Esophagus squamous epithelium (tissue), 5 donors: ENCODE measurements around the gene BOK. TPM values are rescaled to one million over a fixed set of nuclear protein-coding genes. Genes with fewer than 3 reads are reported as not detected.
A peak's percentile ranks its signal among the peaks of the same experiment; 100 is the strongest.

ENCODE experiments used
- DNase-seq: peaks from one replicate; lab custom pipeline; 2025; lab: John Stamatoyannopoulos, UW
- H3K27ac ChIP-seq, 4 donors: fragments of 200-600 bp; sonication (generic); one replicate each; pipeline ENCODE4 v1.5.1; 2016 to 2019; ENCODE audit warnings: mild to moderate bottlenecking in 1 of 4
- H3K27me3 ChIP-seq, 4 donors: fragments of 200-600 bp; sonication (generic); 1 replicate in 3 of 4; 2 replicates in 1 of 4; pipeline versions ENCODE4 v1.5.1 to v1.6.0; 2017 to 2021; ENCODE audit warnings: antibody characterized with exemption in 1 of 4
- H3K36me3 ChIP-seq, 3 donors: fragments of 200-600 bp; sonication (generic); one replicate each; pipeline ENCODE4 v1.5.1; 2016 to 2019
- H3K4me1 ChIP-seq, 3 donors: fragments of 200-600 bp; sonication (generic); one replicate each; pipeline ENCODE4 v1.5.1; 2017 to 2019
- H3K4me3 ChIP-seq, 4 donors: fragments of 200-600 bp; sonication (generic); 1 replicate in 3 of 4; 2 replicates in 1 of 4; pipeline ENCODE4 v1.5.1; 2016 to 2019; ENCODE audit warnings: mild to moderate bottlenecking in 2 of 4, moderate library complexity in 1 of 4
- H3K9me3 ChIP-seq, 3 donors: fragments of 200-600 bp; sonication (generic); one replicate each; pipeline ENCODE4 v1.5.1; 2016 to 2019
- CTCF ChIP-seq, 6 experiments: fragments of 450-650 bp in 4 of 6; fragments of 200-600 bp in 2 of 6; sonication (generic) in 2 of 6; IDR thresholded peaks; one replicate each; pipeline ENCODE4 v1.5.1; 2016 to 2019; ENCODE audit warnings: antibody characterized with exemption in 6 of 6, mild to moderate bottlenecking in 4 of 6, moderate library complexity in 4 of 6
- POLR2A ChIP-seq, 4 donors: fragments of 450-650 bp; IDR thresholded peaks; one replicate each; pipeline ENCODE4 v1.6.1; 2017; ENCODE audit warnings: antibody characterized with exemption in 4 of 4, mild to moderate bottlenecking in 4 of 4, moderate library complexity in 3 of 4
- WGBS, 2 donors: methylation state at CpG; one replicate each; pipeline ENCODE4 v1.1.5; 2018; 5-methylcytosine and 5-hydroxymethylcytosine counted together
- intact Hi-C: fragments of 100-400 bp; cut with DNase I; formaldehyde crosslinking; loops from one replicate; pipeline ENCODE4 v1.15.0; 2022
- total RNA-seq, 4 donors: library from RNA; depleted of rRNA; stranded (reverse); fragments of >200 nt; gene quantifications; one replicate each; pipeline ENCODE4 v1.1.0, GENCODE V29; 2016
- donor health status: DM: yes; HTN: yes; CAD: no.

The BOK gene
- total RNA-seq: 10 to 100 TPM; 35.5 to 57.1 (median 51.2) TPM

GRCh38 chr2:241558532-241559322 is at the start of gene BOK:
Gene BOK, plus strand, starts transcription at chr2:241558745. Its CDS starts 739 bp downstream, at chr2:241559484.
- TF ChIP-seq POLR2A (IDR thresholded peaks at IDR 0.05) (peak in 2 of 4 donors; percentile 57 to 64), CTCF (IDR thresholded peaks at IDR 0.05) (no peak)
- peak within 1 kb of the TSS; percentile 58 to 84 (median 68) for H3K4me3 ChIP-seq
- DNase-seq: no peak
- H3K4me1 ChIP-seq: peaks cover 37 to 67% (median 37%) of the 10 kb centered on the region in 3 donors
- H3K27ac ChIP-seq: peak within 1 kb of the TSS; percentile 82 to 90 (median 88)
- peaks cover 0 to 29% (median 0%) of the 10 kb centered on the region in 4 donors for H3K27me3 ChIP-seq
- H3K36me3 ChIP-seq: peaks cover 0 to 14% (median 0%) of the 10 kb centered on the region in 3 donors
- WGBS, 2 donors: 1% methylated on average over 12 of the region's 98 CpGs; no CpG with 5 or more reads in 1 of the 2 donors
- intact Hi-C loops: no loop called here
- H3K9me3 ChIP-seq: peaks cover 0 to 4% (median 0%) of the 10 kb centered on the region in 3 donors

GRCh38 chr2:241509155-241509784 is 49.3 kb upstream of the BOK start:
- H3K27ac ChIP-seq: peak overlapping the region; percentile 82 to 96 (median 88)
- H3K4me3 ChIP-seq: peak overlapping the region; percentile 72 to 100 (median 80)
- TF ChIP-seq CTCF (IDR thresholded peaks at IDR 0.05) (no peak), POLR2A (IDR thresholded peaks at IDR 0.05) (no peak)
- WGBS, 2 donors: 27 to 31% methylated on average over 10 to 12 of the region's 24 CpGs
- H3K4me1 ChIP-seq: peaks cover 6 to 47% (median 31%) of the 10 kb centered on the region in 3 donors
- no peaks in the 10 kb centered on the region for H3K27me3 ChIP-seq
- H3K9me3 ChIP-seq: no peaks in the 10 kb centered on the region
- H3K36me3 ChIP-seq: peaks cover 0 to 14% (median 0%) of the 10 kb centered on the region in 3 donors
- DNase-seq: no peak
- intact Hi-C loops: no loop called here

GRCh38 chr2:241511091-241511741 is 47.3 kb upstream of the BOK start:
- no peak for TF ChIP-seq POLR2A (IDR thresholded peaks at IDR 0.05)
- no peak for TF ChIP-seq CTCF (IDR thresholded peaks at IDR 0.05)
- intact Hi-C loops: no loop called here
- Histone ChIP-seq H3K9me3 (no peaks in the 10 kb centered on the region), H3K27ac (no peak overlapping the region), H3K4me1 (peaks cover 6 to 31% (median 21%) of the 10 kb centered on the region in 3 donors), H3K27me3 (no peaks in the 10 kb centered on the region), H3K36me3 (peaks cover 0 to 11% (median 0%) of the 10 kb centered on the region in 3 donors), H3K4me3 (no peak overlapping the region)
- WGBS, 2 donors: 84 to 95% methylated on average over 4 of the region's 6 CpGs
- no peak for DNase-seq

- Histone ChIP-seq H3K27me3 (peaks cover 0 to 2% (median 0%) of the 10 kb centered on the region in 4 donors), H3K4me1 (peaks cover under 1 to 6% (median 3%) of the 10 kb centered on the region in 3 donors), H3K27ac (no peak overlapping the region), H3K4me3 (no peak overlapping the region), H3K9me3 (no peaks in the 10 kb centered on the region), H3K36me3 (peaks cover 0 to 11% (median 0%) of the 10 kb centered on the region in 3 donors)
- DNase-seq: no peak
- intact Hi-C loops: no loop called here
- 70 to 75% methylated on average over 2 to 5 of the region's 5 CpGs for WGBS, 2 donors
- no peak for TF ChIP-seq POLR2A (IDR thresholded peaks at IDR 0.05)
- no peak for TF ChIP-seq CTCF (IDR thresholded peaks at IDR 0.05)
Observed at GRCh38 chr2:241514553-241514952, 44.0 kb upstream of the BOK start.
